Ramos (cell line): Measurements from ENCODE around the gene RNASE3.
"Not testable (repeated sequence)": the region's sequence is repeated elsewhere in the genome, so short reads cannot be mapped to it uniquely, and the experiment has no call there.

Experiments used
- in situ Hi-C: fragments of 300-500 bp; cut with MboI; formaldehyde crosslinking; loops from one replicate; pipeline ENCODE4 v1.14.3; 2022; ENCODE audit warnings: low sequenced_read_pairs; ENCODE audit not compliant: unreplicated experiment

Gene RNASE3

GRCh38 chr14:20891126-20891825, at the start of gene RNASE3:
TSS of gene RNASE3 (plus strand) at chr14:20891385. CDS start at chr14:20891687, 302 bp downstream.
- in situ Hi-C loops: not testable (repeated sequence)

- in situ Hi-C loops: no loop called here
Measured at GRCh38 chr14:20846560-20846959, 44.6 kb upstream of the RNASE3 start.

GRCh38 chr14:20848316-20848954, 42.8 kb upstream of the RNASE3 start:
- in situ Hi-C loops: no loop called here

DNA sequence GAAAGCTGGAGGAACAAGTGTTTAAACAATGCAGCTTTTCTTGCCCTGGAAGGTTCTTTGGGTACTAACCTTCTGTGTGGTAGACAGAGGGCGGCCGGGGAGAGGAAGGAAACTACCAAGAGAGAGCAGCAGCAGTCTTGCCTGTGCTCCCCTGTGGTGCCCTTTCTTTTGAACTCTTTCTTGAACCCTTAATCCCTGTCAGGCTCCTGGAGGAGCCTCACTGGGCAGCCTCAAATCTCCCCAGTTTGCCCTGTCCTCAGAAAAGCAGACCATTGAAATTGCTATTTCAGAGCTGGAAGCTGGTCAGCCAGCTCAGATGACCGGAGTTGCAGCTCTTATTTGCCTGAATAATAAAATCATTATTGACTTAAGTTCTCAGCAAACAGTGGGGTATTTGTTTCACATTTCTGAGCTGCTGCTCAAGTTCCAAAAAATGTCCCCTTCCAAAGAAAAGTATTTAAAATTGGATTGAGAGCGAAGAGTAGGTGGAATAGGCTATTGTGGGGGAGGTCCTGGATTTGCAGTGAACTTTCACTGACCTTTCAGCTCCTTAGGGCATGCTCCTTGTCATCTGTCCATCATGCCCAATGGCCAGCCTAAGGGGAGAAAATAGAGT, 42.1 kb upstream of the RNASE3 start:
- in situ Hi-C loops: no loop called here

DNA sequence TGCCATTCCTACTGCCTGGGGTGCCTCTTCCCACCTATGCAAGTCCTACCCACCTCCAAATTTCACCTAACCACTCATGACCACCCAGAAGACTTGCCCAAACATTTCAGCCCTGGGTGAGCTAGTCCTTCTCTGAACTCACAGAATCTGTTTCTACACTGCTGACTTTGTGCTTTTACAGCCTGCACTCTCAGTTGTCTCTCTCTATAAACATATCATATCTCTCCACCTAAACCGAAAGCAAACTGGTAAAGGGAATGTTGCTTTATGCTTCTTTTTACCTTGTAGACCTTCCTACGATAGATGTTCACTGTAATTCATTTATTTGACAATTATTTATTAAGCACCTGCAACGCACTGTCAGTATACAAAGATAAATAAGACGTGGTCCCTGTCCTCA, 38.1 kb upstream of the RNASE3 start:
- in situ Hi-C loops: no loop called here

- in situ Hi-C loops: loop anchor here (5.0 kb wide), 1 partner anchor 112 kb away; no protein-coding TSS in a partner anchor
Measured at GRCh38 chr14:20855652-20856291, 35.4 kb upstream of the RNASE3 start.

GRCh38 chr14:20857207-20857606, 34.0 kb upstream of the RNASE3 start:
- in situ Hi-C loops: loop anchor here (5.0 kb wide), 1 partner anchor 110 kb away; no protein-coding TSS in a partner anchor

DNA sequence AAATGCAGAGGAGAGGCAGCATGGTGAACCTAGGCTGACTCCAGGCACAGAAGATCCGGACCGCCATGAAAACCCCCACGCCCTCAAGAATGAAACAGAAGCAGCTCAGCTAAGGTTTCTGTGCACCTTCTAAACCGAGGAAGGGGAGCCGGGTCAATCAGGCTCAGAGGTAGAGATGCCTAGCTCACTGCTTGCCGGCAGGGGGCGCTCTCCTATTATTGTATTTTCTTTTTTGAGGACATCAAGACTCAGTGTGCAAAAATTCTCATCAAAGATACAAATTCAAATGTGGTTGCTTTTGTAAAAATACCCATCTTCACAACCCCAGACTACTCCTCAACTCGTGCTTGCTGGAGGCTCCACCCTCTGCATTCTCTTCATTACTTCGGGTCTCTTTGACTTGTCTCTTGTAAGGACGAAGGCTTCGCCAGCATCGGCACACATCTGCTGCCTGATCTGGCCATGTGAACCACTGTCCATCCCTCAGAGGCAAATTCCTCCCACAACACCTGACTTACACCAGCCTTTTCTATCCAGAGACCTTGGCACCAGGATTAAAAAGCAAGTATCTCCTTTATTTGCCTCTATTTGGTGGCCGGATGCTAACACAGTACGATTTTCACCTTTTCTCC, 33.4 kb upstream of the RNASE3 start:
- in situ Hi-C loops: loop anchor here (5.0 kb wide), 1 partner anchor 110 kb away; no protein-coding TSS in a partner anchor

DNA sequence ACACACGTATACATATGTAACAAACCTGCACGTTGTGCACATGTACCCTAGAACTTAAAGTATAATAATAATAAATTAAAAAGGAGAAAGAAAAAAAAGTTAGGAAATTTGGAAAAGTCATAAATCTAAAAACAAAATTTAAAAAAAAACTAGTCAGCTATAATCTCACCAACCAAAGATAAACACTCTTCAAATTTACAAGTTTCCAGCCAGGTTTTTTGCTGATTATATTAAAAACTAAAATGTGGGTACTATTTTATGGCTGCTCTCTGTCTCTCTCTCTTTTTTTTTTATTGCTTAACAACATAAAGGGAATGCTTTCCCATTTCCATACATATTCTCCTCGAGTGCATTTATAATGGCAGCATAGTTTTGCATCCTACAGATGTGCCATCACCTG, 25.0 kb upstream of the RNASE3 start:
- in situ Hi-C loops: no loop called here

GRCh38 chr14:20866963-20867362, 24.2 kb upstream of the RNASE3 start:
- in situ Hi-C loops: no loop called here

- in situ Hi-C loops: no loop called here
Measured at GRCh38 chr14:20873370-20874177, 17.6 kb upstream of the RNASE3 start.

- in situ Hi-C loops: no loop called here
Measured at GRCh38 chr14:20877016-20877415, 14.2 kb upstream of the RNASE3 start.

- in situ Hi-C loops: no loop called here
Measured at GRCh38 chr14:20878695-20879094, 12.5 kb upstream of the RNASE3 start.

GRCh38 chr14:20881229-20881628, 10.0 kb upstream of the RNASE3 start:
- in situ Hi-C loops: not testable (repeated sequence)

GRCh38 chr14:20882787-20883186, 8.4 kb upstream of the RNASE3 start:
- in situ Hi-C loops: not testable (repeated sequence)

DNA sequence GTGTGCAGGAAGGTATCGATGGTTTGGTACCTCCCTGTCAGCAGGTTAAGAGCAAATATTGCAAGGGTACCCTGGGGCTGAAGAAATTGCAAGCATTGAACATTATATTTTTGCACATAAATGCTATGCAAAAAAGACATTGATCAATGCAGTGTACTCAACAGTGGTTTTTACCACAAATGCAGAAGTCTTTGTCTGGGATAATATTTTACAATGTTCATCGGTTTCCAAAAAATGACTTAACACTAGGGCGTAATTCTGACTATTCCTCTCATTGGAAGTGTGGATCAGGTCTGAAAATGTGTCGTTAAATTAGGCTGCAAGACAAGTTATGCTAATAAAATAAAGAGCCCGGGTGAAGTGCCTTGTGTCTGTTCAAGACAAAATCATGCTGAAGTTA, 2.8 kb upstream of the RNASE3 start:
- in situ Hi-C loops: not testable (repeated sequence)

GRCh38 chr14:20895322-20895721, 4.1 kb downstream of the RNASE3 start:
- in situ Hi-C loops: not testable (repeated sequence)

DNA sequence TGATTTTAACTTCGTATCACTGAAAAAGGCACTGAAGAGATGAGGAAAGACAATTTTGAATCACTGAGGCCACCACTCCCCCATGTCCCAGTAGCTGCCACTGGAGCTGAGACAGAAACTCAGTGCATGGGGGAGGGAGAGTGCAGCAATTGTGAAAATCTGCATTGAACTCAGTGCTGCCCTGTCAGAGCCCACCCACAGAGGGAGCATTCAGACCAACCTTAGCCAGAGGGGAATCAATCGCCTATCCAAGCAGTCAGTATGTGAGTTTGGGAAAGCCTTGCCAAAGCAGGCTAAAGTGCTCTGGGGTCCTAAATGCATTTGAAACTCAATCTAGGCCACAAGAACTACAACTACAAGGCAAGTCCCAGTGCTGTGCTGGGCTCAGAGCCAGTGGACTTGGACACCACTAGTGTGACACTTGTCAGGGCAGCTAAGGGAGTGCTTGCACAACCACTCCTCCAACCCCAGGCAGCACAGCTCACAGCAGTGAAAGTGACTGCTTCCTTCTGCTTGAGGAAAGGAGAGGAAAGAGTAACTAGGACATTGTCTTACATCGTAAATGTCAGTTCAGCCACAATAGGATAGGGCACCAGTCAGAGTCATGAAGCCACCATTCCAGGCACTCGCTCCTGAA, 13.3 kb downstream of the RNASE3 start:
- in situ Hi-C loops: no loop called here

GRCh38 chr14:20905676-20906075, 14.5 kb downstream of the RNASE3 start:
- in situ Hi-C loops: no loop called here
